GM18520 (cell line): ENCODE data around the gene LRRC4C.
"Not testable (repeated sequence)": the region's sequence is repeated elsewhere in the genome, so short reads cannot be mapped to it uniquely, and the experiment has no call there.

Experiments
- ATAC-seq: cut with Tn5 transposase; IDR thresholded peaks from one replicate; pipeline ENCODE4 v1.9.1; 2021; ENCODE audit not compliant: unreplicated experiment

Gene LRRC4C

GRCh38 chr11:40192590-40192989, 1266.9 kb downstream of the LRRC4C start:
- ATAC-seq, result not testable (repeated sequence)

- ATAC-seq, result no peak
Observed at GRCh38 chr11:40190294-40190693, 1269.2 kb downstream of the LRRC4C start.

DNA sequence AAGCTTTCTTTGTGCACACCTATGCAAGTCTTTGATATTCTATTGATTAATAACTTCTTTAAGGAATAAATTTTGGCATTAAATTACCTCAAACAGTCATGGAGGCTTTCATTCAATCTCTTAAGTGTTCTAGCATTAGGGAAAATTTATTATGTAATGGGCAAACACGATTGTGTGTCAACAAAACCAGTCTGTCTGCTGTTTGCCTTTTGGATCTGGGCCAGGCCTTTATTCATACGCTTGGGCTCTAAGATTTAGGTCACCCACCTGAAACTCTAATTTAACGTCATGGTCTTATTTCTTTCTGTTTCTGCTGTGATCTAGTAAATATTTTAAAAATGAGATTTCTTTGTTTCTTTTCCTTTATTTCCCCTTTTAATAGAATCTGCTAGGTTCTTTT, 1270.6 kb downstream of the LRRC4C start:
- ATAC-seq, result no peak

- no peak for ATAC-seq
Observed at GRCh38 chr11:40187295-40187694, 1272.2 kb downstream of the LRRC4C start.

GRCh38 chr11:40186437-40187263, 1272.8 kb downstream of the LRRC4C start:
- no peak for ATAC-seq

- no peak for ATAC-seq
Observed at GRCh38 chr11:40185793-40186192, 1273.7 kb downstream of the LRRC4C start.

DNA sequence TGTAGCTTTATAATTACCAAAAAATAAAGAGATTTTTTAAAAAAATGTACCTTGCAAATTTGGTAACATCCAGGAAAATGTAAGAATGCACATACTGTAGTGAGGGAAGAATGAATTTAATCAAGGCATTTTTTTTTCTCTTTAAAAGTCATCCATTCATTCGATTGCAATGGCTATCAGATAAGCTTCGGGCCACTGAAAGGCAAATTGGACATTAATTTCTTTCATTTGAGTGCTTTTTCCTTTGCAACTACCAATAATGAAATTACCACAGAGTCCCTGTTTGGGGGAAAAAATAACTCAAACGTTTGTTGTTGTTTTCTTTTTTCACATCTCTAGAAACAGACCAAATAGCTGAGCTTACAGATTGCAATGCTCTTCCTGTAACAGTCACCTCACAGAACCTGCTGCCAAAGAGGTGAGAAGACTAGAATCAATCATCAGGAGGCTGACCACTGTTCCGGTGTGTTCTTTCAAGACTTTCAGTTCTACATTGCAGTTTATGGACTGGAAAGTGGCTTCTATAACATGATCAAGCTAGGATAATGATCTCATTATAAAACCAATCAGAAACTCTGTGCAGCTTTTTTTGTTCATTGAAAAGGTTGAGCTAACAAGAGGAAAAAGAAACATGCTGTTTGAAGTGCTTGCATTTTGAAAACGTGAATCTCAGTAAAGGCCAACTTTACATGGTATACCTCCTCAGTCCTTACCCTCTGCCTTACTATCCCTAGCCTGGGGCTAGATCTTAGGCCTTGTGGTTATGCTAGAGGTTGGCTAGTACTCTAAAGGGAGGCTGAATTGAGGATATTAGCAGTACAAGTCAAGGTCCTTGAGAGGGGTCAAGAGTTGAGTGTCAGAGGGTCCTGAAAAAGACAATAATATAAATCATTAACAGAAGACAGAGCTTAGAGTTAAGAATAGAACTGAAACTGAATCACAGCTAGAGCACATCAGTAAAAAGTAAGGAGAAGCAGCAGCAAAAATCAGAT, 1276.1 kb downstream of the LRRC4C start:
- peak; percentile 90 for ATAC-seq

DNA sequence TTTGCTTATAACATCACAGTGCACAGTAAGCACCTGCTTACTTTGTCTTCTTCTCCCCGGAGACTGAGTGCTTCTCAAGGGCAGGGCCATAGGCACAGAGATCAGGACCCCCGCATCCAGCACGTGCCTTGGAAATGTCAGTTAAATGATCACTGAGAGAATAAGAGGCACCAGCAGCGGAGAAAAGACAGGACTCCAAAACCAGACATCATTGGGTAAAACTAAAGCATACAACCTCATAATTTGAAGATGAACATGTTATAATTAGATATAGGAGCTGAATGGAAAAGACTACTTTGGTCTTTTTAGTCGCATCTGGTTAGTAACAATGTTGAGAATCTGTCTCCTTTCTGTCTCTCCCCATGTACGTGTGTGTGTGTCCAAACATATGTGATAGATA, 1279.9 kb downstream of the LRRC4C start:
- ATAC-seq, result no peak

DNA sequence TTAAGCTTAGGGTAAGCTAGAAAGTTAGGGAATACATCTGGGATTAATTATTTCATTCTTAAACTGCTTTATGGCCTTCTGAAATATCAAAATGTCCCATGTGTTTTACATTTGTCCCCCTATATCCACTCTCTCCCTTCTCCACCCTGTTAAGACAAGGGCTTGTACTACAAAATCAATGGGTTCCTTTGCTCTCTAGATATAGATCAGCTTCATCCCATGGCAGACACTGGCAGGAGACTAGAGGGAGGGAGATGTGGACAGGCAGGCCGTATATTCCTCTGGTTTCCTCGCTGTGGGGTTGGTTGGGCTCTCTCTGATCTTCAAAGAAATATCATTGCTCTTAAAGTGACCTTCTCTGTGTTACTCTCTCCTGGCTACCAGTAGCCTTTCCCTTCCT, 1281.0 kb downstream of the LRRC4C start:
- ATAC-seq, result no peak

DNA sequence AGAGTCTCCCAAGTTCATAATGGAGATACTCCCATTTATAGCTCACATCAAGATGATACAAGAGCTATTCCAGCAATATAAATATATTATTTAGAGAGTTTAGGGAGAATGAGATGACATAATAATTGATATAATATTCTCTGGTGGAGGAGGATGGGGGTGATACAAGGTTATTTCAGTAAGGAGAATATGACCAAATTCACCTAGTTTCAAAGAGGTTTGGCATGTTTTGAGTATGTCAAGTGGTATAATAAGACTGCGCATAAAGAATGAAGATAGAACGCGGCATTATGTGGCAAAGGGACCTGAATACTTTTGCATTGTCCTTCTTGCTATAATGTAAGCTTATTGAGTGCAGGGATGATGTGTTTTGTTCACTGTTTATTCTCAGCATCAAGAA, 1283.5 kb downstream of the LRRC4C start:
- ATAC-seq, result no peak

GRCh38 chr11:40170078-40170477, 1289.4 kb downstream of the LRRC4C start:
- ATAC-seq, result no peak

GRCh38 chr11:40168414-40168813, 1291.0 kb downstream of the LRRC4C start:
- ATAC-seq, result peak; percentile 89

DNA sequence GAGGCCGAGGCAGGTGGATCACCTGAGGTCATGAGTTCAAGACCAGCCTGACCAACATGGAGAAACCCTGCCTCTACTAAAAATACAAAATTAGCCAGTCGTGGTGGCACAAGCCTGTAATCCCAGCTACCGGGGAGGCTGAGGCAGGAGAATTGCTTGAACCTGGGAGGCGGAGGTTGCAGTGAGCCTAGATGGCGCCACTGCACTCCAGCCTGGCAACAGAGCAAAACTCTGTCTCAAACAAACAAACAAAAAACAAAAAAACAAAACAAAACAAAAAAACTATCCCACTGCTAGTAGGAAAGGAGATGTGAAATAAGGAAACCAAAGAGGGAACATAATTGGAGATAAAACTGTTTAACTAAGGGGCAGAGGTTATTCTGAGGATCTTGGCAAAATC, 1291.6 kb downstream of the LRRC4C start:
- not testable (repeated sequence) for ATAC-seq

DNA sequence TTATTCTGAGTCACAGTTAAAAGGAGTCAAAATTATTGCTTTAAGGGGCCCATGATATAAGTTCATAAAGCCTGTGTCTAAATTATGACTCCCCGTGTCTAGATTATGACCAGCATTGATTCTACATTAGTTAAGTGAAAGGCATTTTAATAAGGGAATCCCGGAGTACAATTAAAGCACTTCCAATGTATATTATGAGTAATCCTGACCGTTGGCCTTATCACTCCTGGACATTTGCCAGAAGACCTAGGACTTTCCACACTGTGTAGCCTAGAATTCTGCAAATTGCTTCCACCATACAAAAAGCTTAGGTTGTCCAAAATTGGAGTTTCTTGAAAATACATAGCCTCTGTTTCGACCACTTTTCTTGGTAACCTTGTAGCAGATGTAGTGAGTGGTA, 1292.6 kb downstream of the LRRC4C start:
- ATAC-seq, result no peak

GRCh38 chr11:40162901-40163883, 1296.3 kb downstream of the LRRC4C start:
- no peak for ATAC-seq

- ATAC-seq, result no peak
Observed at GRCh38 chr11:40161854-40162410, 1297.5 kb downstream of the LRRC4C start.

DNA sequence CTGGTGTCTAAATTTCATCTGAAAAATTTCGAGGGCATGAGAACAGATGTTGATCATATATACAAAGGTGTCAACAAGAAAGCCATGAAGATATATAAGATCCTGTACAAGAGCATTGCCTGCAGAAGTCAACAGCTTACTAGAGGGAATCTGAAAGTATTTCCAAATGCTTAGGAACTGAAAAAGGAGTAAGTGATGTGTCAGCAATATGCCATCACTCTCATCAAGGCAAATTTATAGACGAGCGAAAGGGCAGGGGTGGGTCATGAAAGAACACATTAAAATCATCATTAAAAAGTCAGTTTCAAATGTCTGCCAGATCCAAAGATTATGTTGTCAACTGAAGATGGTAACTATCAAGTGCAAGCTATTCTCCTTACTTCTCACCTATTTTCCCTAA, 1299.0 kb downstream of the LRRC4C start:
- ATAC-seq, result no peak

DNA sequence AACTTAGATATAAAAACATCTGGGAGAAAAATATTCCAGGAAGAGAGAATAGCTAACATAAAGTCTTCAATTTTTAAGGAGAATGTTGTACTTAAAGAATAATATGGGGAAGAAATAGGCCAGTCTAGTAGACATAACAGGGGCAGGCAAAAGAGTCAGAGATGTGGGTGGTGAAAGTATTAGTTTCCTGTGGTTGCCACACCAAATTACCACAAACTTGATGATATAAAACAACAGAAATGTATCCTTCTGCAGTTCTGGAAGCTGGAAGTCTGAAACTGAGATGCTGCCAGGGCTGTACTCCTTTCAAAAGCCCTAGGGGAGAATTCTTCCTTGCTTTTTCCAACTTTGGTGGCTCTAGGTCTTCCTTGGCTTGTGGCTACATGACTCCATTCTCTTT, 1309.7 kb downstream of the LRRC4C start:
- ATAC-seq, result no peak

DNA sequence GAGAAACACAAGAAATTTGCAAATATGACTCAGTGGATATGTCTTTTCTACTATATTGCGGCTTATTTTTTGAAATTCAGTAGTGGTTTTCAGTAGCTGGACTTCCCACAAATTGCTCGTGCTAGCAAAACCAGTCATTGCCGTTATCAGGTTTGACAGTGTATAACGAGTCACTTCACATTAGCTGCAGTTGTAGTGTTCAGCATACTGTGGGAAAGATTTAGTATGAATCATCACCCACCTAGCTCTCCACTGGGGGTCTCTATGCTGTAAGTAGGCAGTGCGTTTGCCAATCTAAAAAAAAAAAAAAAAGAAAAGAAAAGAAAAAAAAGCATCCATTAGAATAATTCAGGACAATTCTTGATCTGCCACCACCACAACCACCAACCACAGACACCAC, 1318.9 kb downstream of the LRRC4C start:
- ATAC-seq, result no peak

DNA sequence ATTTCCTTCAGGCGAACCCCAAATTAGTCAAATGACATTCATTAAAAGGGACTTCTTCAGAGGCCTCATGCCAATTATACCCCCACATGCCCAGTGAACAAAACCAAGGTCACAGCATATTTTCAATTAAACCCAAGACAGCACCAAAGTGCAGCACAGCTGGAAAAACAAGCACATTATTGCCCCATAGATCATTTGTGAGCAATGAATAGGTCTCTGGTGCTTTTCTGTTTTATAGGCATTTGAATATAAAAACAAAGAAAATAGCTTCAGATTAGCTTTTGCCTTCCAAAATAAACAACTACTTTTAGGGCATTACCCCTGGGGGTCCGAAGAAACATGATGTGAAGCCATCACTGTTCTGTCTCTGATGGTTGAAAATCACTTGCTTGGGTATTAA, 1319.9 kb downstream of the LRRC4C start:
- ATAC-seq, result no peak
